Suppressor macrophage treated with lipopolysaccharide for 1 hour (primary cell): Measurements from ENCODE around the gene SH3GL3.

Experiments
- DNase-seq, 3 donors: peaks; one replicate each; pipeline ENCODE4 v3.0.0-alpha.2; 2020 to 2022

Gene SH3GL3

DNA sequence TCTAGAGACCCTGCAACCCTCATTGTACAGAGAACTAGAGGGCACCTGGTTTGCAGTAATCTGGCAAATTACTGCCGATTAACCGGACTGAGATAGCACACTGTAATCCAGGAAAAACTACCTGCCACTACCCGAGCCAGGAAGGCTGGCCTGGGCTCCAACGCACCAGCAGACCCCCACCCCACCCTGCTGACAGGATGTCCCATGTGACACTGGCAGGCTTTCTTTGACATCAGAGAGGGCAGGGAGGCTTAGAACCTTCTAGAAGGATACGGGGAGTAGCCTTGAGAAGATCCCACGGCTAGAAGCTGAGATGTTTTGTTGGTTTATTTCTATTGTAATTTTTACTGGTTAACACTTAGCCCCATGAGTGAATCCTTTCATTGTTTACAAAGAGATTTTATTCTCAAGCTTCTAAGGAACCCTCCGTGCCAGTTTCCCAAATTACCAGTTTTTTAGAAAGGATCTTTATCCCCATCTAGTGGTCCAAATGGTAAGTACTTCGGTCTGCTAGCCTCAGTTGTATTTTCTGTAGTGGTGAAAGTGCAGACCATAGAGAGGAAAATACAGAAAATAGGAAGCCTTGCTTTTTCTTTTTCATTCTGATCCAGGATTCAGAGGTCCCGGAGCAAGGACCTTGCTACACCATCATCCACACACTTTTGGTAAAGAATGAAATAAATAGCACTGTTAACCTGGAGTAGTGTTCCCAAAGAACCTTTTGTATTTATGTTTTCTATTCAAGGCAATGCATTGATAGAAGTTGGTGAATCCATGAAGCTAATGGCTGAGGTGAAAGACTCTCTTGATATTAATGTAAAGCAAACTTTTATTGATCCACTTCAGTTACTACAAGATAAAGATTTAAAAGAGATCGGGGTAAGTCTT, 124.9 kb downstream of the SH3GL3 start:
- DNase-seq = peak; percentile 15 to 50 (median 27)

DNA sequence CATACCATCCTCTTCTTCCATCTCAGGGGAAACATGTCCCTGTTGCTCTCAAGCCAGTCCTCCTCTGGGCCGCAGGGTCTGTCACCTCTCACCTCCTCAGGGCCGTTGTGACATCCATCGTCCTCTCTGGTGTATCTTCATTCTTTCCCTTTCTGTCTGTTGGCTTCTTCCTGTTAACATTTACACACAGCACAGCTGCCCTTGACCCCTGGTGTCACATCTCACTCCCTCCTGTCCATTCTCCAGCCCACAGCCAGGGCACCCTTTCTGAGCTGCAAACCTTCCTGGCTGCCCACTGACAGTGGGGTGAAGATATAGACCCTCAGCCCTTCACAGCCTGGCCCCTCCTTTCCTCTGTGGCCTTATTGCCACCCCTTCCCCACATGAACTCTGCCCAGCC, 127.2 kb downstream of the SH3GL3 start:
- DNase-seq = no peak

DNA sequence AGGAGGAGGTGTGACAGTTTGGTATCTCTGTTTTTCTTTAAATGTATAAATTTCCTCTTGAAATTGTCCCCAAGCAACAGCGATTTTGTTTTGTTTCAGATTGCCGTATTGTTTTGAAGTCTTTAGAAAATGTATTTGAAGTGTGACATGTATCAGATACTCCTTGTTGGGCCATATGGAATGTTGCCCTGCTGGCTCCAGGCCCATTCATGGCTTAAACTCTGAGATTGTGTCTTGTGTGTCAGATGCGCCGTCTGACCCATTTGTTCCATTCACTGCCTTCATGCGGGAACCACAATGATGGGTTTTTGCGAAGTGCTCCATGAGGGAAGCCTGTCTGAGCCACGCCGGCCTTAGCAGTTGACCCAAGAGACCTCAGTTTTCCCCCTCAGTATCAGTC, 131.6 kb downstream of the SH3GL3 start:
- no peak for DNase-seq

DNA sequence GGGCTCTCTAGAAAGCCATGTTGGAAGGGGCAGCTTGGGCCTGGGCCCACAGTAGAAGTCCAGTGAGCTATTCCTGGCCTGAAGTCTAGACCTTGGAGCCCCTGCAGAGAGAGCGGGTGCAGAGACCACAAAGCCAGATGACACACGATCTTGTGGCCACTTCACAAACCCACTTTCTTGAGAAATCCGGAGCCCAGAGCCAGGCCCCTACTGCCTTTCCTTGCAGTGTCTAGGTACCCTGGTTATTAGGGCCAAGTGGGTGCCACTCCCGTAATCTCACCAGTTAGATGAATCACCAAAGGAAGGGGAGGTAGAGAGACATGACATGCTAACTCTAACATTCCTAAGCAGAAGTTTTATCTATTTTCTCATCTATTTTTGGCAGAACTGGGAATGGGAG, 134.2 kb downstream of the SH3GL3 start:
- DNase-seq = no peak

DNA sequence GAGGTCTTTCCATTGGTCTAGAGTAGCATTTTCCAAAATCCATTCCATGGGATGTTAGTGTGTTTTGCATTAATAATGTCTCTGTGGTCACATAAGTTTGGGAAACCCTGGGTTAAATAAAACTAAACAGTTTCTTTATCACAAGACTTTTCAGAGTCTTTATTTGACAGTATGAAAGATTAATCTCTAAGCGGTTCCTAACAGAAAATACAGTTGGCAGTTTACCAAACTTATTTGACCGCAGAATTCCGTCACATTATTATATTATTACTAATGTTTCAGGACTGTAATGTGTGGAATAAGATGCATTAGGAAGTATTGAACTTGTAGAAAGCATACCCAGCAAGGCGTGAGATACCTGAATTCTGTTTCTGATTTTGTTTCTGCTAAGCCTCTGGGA, 135.2 kb downstream of the SH3GL3 start:
- DNase-seq = no peak

DNA sequence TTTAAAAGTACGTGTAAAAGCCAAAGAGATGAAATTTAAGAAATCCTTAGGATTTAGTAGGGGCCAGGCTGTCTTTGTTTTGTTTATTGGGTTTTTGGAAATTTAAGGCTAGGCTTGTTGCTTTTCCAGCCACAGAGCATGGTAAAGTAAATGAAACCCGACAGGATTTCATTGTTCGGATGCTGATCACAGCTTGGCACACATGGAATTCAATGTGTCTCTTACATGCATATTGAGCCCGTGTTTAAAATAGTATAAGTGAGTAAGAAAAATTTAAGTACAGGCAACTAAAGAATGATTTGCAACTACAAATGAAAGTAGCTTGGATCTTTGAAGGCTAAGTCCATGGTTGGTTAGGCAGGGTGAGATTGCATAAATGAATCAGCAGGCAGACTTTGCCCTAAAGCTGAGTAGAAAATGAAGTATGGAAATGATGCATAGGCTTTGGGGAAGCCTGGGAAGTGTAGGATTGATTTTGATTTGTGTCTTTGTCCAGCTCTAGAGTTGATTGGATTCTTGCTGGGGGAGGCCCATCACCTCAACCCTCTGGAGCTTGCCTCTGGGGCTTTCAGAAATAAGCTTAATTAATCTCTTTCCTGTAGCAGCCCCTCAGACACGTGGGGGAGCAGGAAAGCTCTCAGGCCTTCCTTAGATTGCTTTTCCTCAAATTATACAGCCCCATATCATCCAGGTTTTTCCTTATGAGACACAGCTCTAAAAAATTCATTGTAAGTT, 138.6 kb downstream of the SH3GL3 start:
- DNase-seq = no peak

DNA sequence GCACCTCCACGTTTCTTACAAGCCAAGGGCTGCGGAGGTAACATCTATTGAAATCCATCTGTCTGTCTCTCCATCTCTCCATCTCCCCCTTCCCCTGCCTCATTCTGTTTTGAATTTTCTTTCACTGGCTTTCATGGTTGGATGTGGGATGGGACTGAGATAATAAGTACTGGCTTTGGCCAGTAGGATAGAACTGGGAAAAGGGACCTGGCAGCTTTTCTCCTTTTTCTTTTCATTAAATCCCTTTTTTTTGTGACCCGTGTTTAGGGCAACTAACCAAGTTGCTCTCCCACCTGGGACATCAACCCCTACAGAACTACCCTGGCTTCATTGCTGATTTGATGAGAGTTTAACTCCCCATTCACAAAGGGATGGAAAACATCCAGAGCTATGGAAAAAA, 139.9 kb downstream of the SH3GL3 start:
- no peak for DNase-seq

DNA sequence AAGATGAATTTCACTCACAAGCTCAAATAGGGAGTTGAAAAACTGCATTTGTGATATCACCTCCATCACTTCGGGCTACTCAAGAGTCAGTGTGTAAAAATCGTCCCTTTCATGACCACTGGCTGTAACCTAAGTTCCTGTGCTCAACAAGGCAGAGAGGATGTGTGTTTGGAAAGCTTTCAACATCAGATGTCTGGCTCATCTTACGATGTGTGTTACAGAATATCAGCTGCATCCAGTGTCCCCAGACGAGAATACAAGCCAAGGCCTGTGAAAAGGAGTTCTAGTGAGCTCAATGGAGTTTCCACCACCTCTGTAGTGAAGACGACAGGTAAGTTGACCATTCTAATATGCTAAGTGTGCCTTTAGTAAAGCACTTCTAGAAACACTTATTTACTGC, 141.3 kb downstream of the SH3GL3 start:
- no peak for DNase-seq

DNA sequence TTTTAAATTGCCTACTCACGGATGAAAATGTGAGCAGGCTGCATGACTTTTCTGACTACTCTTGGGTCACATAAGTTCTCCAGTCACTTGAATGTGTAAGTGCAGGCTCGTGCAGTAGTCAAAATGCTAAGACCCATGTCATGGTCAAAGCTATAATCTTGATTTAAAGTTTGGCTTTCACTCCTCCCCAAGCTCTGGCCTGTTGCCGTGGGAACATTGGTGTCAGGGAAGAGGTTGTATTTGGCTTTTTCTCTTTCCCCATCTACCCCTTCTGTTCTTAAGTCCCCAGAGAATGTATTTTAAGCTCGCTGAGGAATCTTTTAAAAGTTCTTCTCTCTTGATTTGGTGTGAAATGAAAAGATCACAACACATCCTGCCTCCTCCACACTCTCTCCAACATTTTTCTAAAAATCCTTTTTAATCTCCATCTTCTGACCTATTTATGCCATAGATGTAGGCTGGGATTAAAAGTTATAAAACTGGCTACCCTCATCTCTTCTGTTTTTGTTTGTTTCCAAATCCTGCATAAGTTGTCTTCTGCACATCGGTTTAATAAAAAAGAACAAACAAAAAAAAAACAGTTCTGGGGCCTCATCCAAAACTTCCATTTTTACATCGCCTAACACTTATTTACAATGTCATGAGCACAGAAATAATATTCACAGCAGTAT, 145.4 kb downstream of the SH3GL3 start:
- DNase-seq = no peak

DNA sequence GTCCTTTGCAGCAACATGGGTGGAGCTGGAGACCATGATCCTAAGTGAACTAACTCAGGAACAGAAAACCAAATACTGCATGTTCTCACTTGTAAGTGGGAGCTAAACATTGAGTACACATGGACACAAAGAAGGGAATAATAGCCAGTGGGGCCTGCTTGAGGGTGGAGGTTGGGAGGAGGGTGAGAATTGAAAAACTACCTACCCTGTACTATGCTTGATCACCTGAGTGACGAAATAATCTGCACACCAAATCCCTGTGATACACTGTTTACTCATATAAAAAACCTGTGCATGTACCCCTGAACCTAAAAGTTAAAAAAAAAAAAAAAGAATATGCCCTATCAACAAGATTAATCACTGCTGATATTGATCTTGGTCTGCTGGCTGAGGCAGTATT, 148.1 kb downstream of the SH3GL3 start:
- no peak for DNase-seq

DNA sequence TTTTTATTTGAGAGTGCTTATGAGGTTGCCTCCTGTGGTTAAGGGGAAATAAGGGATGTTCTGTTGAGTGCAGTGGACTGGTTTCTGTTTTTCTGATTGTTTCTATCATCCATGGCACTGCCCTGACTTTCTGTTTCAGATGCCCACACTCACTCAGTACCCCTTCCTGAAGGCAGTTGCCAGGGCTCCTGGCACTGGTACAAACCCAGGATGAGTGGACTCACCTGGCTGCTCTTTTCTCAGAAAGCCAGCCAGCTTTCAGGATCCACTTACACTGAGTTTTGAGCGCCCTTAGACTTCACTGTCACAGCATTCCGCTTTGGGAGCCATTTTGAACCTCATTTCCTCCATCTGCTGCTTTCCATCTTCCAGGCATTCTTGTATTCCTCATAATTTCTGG, 150.9 kb downstream of the SH3GL3 start:
- no peak for DNase-seq

DNA sequence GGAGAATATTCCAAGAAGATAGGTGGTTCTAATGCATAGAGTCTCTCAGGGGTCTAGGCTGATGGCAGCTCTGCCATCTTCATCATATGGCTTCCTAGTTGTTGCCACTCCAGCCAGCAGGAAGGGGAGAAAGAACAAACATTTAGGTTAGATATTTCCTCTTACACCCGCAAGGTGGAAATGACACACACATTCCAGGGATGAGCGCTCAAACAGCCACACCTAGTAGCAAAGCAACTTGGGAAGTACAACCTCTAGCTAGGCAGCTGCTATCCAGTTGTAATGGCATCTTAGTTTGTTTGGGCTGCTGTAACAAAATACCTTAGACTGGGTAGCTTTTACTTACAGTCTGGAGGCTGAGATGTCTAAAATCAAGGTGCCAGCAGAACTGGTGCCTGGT, 154.9 kb downstream of the SH3GL3 start:
- no peak for DNase-seq

DNA sequence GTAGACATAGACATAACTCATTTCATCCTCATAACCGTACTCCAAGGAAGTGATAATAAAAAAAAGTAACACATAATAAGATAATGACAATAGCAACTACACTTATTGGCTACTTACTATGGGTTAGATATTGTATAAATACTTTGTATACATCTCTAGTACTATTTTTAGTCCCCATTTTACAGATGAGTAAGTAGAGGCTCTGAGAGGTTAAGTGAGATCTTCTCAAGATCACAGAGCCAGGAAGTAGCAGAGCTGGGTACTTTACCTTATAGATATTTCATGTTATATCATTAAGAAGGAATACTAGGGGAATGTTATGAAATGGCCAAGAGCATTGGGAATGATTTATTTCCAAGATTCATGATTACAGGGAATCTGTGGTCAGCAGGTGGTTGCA, 157.4 kb downstream of the SH3GL3 start:
- DNase-seq = no peak

DNA sequence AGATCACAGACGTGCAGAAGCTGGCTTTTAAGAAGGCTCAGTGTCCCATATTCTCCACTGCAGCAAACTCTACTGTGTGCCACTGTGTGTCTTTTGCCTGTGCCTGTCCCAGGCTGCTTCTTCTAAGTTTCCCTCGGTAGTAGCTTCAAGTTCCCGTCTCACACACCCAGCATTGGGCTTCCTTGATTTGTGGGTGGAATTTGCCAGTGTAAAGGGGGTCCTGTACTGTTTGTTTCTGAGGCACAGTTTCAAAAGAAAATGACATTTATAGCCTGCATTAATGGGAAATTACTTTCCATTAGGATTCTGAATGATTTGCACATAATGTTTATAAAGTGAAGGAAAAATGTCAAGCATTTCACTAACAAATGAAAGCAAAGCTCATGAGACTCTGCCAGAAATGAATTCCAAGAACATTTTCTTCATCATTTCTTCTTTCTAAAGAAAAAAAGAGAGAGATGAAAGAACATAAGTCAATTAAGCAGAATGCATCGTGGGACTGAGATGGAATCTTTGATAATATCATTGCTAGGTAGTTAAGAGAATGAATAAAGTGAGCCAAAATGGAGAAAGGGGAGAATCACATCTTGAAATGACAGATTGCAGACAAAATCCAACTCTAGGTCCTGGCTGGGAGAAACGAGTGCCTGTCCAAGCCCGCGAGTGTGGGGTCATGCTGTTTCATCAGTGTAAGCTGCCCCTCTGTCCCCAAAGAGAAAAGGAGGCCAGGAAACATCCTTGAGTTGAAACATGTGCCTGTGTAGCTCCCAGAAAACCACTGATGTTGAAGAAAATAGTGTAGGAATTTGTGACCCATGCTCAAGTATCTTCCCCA, 158.2 kb downstream of the SH3GL3 start:
- DNase-seq = no peak

DNA sequence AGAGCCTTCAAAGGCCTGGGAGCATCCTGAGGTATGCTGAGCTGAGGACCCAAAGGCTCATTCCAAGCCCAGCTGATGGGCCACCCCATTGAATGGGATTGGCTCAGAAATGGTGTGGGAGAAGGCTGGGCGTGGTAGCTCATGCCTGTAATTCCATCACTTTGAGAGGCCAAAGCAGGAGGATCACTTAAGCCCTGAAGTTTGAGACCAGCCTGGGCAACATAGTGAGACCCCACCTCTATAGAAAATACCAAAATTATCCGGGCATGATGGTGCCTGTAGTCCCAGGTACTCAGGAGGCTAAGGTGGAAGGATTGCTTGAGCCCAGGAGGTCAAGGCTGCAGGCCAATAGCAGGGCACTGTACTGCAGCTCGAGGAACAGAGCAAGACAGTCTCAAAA, 163.0 kb downstream of the SH3GL3 start:
- no peak for DNase-seq

DNA sequence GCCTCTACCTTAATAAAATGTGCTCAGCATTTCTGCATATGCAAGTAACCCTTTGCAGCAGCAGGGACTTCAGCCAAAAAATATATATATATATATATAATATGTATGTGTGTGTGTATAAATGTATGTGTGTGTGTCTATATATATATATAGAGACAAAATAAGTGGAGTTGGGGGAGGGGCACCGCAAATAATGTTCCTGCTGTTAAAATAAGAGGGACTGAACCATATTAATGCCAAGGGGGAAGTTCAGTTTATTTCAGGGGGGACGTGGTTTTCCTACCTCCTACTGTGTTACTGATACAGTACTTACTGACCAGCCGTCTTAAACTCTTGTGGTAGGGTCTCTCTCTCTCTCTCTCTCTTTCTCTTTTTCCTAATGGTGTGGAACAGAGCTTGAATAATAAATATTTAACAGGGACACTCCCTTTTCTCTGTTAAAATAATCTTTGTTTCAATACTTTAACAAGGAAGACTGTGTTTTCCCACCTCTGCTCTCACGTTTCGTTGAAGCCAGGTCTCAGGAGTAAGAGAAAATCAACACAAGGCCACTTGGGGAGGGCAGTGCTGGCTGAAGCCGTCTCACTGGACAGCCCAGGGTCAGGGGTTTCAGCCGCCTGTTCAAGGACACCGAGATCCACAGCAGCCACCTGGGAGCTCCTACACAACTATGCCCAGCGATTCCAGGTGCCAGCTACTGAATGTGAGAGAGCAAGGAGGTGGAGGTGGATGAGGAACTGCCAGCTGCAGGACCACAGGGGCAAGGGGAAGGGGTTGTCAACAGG, 164.0 kb downstream of the SH3GL3 start:
- DNase-seq = no peak

DNA sequence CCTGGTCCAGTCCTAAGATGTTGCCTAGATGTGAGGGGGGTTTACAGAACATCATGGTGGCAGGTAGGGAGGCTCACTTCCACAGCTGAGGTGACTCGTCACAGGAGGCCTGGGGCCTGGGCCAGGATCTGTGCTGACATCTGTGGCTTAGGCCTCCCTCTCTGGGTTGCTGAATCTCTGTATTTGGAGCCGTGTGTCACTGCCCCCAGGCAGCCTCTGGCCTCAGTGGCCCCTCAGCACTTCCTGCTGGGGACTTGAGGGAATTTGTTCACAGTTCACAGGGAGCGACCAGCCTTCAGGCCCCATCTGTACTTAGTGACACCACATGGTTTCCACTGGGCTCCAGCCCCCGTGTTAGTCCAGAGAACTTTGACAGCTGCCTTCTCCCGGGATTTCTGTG, 165.1 kb downstream of the SH3GL3 start:
- no peak for DNase-seq

DNA sequence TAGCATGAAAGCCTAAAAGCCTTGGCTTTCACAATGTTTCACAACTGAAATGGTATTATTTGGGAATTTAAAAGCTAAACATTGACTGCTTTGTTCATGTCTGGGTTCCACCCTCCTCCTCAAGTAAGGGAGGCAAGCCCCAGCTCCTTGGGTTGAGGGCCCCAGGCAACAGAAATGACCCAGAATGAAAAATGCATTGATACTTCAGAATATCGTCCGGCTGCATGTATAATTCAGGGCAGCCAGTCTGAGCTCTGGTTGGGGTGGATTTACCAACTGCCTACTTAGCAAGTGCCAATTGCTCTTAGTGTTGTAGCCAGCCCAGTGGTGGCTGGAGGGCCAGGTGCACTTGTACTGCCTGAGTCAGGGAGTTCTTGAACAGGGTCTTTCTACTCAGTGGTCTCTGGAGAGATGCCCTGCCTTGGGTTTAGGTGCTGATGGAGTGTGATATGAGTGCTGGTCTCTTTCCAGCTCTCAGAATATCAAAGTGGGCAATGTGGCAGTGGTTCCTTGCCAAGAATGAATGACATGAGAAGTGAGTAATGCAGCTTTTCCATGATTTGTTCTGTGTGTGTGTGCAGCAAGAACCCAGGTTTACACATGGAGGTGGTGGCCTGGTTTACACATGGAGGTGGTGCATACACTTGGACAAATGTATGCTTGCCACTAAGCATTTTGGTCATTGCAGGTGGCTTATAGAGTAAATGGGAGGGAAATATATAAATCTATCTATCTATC, 165.9 kb downstream of the SH3GL3 start:
- no peak for DNase-seq

DNA sequence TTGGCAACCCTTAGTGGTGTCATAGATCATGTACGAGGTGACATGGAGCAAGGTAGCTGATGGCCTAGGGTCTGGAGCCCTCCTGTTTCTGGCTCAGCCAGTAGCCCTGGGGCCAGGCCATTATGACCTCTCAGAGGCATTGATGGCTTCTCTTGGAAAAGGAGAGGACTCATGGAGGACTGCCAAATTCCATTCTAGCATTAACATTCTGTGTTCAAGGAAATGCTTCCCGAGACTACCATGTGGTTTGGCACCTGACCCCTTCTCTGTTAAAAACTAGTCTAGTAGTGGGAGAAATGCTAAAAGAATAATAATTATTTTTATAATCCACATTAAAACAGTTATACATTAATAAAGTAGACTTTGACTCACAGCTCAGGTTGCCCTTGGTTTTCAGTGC, 166.6 kb downstream of the SH3GL3 start:
- no peak for DNase-seq

DNA sequence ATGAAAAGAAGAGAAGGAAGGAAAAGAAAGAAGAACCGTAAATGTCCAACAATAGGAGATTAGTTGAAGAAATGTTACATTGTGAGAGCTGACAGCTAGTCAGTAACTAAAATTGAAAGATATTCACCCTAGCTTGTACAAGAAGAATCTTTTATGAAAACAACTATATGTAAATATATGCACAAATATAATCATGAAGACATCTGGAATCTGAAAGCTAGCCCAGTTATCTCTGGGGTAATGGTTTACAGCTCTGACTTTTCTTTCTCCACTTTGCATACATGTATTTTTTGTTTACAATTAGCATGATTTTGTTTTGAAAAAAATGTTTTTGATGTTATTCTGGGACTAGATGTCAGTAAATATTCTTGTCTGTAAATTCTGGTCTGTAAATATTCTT, 169.7 kb downstream of the SH3GL3 start:
- no peak for DNase-seq

DNA sequence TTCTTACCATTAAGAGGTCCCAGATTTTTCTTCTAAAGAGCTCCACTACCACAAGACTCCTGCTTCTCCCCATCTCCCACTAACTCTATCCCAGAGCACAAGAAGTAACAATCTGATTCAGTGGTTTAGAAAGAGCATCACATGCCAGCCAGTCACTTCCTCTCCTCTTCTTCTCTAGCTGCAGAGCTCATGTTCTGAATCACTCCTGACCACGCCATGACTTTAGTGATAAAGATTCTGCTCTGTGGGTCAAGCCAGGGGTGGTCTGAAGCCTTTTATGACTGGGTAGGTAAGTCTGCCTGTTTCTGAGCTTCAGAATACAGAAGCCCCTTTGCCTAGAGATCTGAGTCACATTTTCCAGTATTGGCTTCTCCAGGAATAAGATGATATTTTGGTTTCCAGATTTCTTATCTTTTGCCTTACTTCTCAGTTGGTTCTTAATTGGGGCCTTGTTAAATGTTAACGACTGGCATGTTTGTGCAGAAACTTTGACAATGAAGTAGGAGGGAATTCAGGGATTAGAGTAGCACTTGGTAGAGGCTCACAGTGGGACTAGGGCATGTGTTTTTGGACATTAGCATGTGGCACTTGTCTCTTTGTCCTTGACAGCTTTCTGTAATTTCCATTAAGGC, 179.1 kb downstream of the SH3GL3 start:
- DNase-seq = peak in 1 of 3 donors; percentile 17
